ENCODE measurements around the gene SLC22A14.

DNA sequence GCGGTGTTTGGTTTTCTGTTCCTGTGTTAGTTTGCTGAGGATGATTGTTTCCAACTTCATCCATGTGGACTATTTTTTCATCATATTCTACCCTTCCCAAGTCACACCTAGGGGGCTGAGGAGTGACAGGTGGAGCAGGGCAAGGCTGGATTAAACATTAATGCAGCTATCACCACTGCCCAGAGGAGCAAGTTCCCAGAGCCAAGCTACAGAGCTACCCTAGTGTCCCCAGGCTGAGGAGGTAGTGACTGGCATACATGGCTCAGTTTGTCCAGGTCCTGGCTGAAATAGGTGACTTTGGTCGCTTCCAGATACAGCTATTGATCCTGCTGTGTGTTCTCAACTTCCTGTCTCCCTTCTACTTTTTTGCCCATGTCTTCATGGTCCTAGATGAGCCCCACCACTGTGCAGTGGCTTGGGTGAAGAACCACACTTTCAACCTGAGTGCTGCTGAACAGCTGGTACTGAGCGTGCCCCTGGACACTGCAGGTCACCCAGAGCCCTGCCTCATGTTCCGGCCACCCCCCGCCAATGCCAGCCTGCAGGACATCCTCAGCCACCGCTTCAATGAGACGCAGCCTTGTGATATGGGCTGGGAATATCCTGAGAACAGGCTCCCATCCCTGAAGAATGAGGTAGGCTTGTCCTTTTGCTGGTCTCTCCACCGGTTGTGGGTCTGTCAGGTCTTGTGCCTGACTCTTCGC is 16.3 kb upstream of the SLC22A14 start, which contains the start of gene SLC22A13:
- TF ChIP-seq POLR2A (IDR thresholded peaks at IDR 0.05) = no peak
- TF ChIP-seq, protein P1, sequence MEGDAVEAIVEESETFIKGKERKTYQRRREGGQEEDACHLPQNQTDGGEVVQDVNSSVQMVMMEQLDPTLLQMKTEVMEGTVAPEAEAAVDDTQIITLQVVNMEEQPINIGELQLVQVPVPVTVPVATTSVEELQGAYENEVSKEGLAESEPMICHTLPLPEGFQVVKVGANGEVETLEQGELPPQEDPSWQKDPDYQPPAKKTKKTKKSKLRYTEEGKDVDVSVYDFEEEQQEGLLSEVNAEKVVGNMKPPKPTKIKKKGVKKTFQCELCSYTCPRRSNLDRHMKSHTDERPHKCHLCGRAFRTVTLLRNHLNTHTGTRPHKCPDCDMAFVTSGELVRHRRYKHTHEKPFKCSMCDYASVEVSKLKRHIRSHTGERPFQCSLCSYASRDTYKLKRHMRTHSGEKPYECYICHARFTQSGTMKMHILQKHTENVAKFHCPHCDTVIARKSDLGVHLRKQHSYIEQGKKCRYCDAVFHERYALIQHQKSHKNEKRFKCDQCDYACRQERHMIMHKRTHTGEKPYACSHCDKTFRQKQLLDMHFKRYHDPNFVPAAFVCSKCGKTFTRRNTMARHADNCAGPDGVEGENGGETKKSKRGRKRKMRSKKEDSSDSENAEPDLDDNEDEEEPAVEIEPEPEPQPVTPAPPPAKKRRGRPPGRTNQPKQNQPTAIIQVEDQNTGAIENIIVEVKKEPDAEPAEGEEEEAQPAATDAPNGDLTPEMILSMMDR (IDR thresholded peaks at IDR 0.05) = no peak

Data from Peyer's patch (tissue), 4 donors.